Measurements from ENCODE around the gene OCIAD2. TPM values are rescaled to one million over a fixed set of nuclear protein-coding genes. Genes with fewer than 3 reads are reported as not detected.

OCIAD2 gene
- total and polyA plus RNA-seq, 2 of the 4 experiments (the other 2 are of a cell fraction): 16.5 to 21.4 TPM

GRCh38 chr4:48939785-48940184 lies 33.2 kb upstream of the OCIAD2 start:
- no peaks in the 10 kb centered on the region for H3K79me1 ChIP-seq (ENCODE audit: low read depth in 1 of 2, low read length in 2 of 2)
- DNase-seq (peak; percentile 82), ATAC-seq (ENCODE audit: low read depth) (no peak)
- H2AK9ac ChIP-seq (replicated peaks; ENCODE audit: low read depth, low read length, poor library complexity): no peak overlapping the region
- H3K9me3 ChIP-seq (ENCODE audit: control insufficient read depth, insufficient read depth, low read length): 0 out of 2 replicates have a peak, but pooled peaks cover 2% of the 10 kb centered on the region
- no peak overlapping the region for H3K4me2 ChIP-seq (ENCODE audit: low read depth, low read length)
- no peak overlapping the region for H2AFZ ChIP-seq (replicated peaks; ENCODE audit: low read length, poor library complexity)
- H2BK20ac ChIP-seq (ENCODE audit: low read depth, low read length): no peak overlapping the region
- no peak overlapping the region for H3K23ac ChIP-seq (ENCODE audit: low read depth, low read length)
- ChIA-PET CTCF (no interaction called here), POLR2A (ENCODE audit: unreplicated experiment) (no interaction called here)
- H2BK15ac ChIP-seq (ENCODE audit: low read depth, low read length): no peak overlapping the region
- no peak overlapping the region for H3K56ac ChIP-seq (ENCODE audit: extremely low read depth, insufficient read depth, low read length)
- H3K14ac ChIP-seq (replicated peaks; ENCODE audit: low read depth, low read length): no peak overlapping the region
- H4K91ac ChIP-seq (ENCODE audit: insufficient read depth, low read depth, low read length): no peak overlapping the region
- in situ Hi-C loops (cut with MboI; ENCODE audit: low sequenced_read_pairs): no loop called here
- H3K4me3 ChIP-seq (ENCODE audit: insufficient read depth, low read depth, low read length): no peak overlapping the region
- H3K4me1 ChIP-seq (ENCODE audit: control insufficient read depth, insufficient read depth, low read length): no peaks in the 10 kb centered on the region
- no peak overlapping the region for H4K5ac ChIP-seq (ENCODE audit: low read depth, low read length)
- H2BK5ac ChIP-seq (ENCODE audit: low read depth, low read length, poor library complexity, severe bottlenecking): no peak overlapping the region
- H3K4ac ChIP-seq (ENCODE audit: low read depth, low read length): no peak overlapping the region
- H3K27me3 ChIP-seq (ENCODE audit: control insufficient read depth, insufficient read depth, low read length): peaks cover 11% of the 10 kb centered on the region
- no peaks in the 10 kb centered on the region for H3K36me3 ChIP-seq (ENCODE audit: control insufficient read depth, insufficient read depth, low read length)
- H4K8ac ChIP-seq (ENCODE audit: low read depth in 2 of 2, low read length in 2 of 2): no peak overlapping the region
- no peak overlapping the region for H3K18ac ChIP-seq (ENCODE audit: low read depth, low read length)
- no peaks in the 10 kb centered on the region for H4K20me1 ChIP-seq (ENCODE audit: insufficient read depth, low read length)
- no peak overlapping the region for H3K9ac ChIP-seq (ENCODE audit: low read depth, low read length)
- TF ChIP-seq BHLHE40 (IDR thresholded peaks at IDR 0.05; ENCODE audit: low read depth, low read length) (peak; percentile 22; the same call in 1 of the 2 replicates), MXI1 (IDR thresholded peaks at IDR 0.05; ENCODE audit: borderline replicate concordance, low read depth, low read length) (no peak), SMC3 (IDR thresholded peaks at IDR 0.05; ENCODE audit: low read depth, low read length) (no peak), CEBPB (IDR thresholded peaks at IDR 0.05; ENCODE audit: low read depth, low read length) (peak; percentile 58; the same call in 1 of the 2 replicates), CHD1 (IDR thresholded peaks at IDR 0.05; ENCODE audit: low read depth, low read length) (no peak), USF2 (IDR thresholded peaks at IDR 0.05; ENCODE audit: low read depth, low read length) (no peak), FOS (IDR thresholded peaks at IDR 0.05; ENCODE audit: low read depth, low read length) (0 out of 2 replicates have a peak, but pooled peaks have one; percentile 5), MAZ (IDR thresholded peaks at IDR 0.05; ENCODE audit: borderline replicate concordance, low read depth, low read length) (no peak)
- dilution Hi-C loops (cut with HindIII; ENCODE audit: low sequenced_read_pairs, unreplicated experiment): no loop called here
- no peak overlapping the region for H3K27ac ChIP-seq (ENCODE audit: insufficient read depth, low read length)
- intact Hi-C loops (cut with micrococcal nuclease): no loop called here
- H3K9me1 ChIP-seq (ENCODE audit: insufficient read depth, low read length): no peaks in the 10 kb centered on the region
- H2AK5ac ChIP-seq (ENCODE audit: low read depth, low read length): no peak overlapping the region
- no peak overlapping the region for H2BK120ac ChIP-seq (ENCODE audit: low read depth, low read length)
- no TSS peak for BruUV-seq (replicated peaks)
